ENCODE measurements around the gene KRTAP5-2. TPM values are rescaled to one million over a fixed set of nuclear protein-coding genes. Genes with fewer than 3 reads are reported as not detected.

The KRTAP5-2 gene
- total and polyA plus RNA-seq, 3 donors from 2014 or later: not detected

DNA sequence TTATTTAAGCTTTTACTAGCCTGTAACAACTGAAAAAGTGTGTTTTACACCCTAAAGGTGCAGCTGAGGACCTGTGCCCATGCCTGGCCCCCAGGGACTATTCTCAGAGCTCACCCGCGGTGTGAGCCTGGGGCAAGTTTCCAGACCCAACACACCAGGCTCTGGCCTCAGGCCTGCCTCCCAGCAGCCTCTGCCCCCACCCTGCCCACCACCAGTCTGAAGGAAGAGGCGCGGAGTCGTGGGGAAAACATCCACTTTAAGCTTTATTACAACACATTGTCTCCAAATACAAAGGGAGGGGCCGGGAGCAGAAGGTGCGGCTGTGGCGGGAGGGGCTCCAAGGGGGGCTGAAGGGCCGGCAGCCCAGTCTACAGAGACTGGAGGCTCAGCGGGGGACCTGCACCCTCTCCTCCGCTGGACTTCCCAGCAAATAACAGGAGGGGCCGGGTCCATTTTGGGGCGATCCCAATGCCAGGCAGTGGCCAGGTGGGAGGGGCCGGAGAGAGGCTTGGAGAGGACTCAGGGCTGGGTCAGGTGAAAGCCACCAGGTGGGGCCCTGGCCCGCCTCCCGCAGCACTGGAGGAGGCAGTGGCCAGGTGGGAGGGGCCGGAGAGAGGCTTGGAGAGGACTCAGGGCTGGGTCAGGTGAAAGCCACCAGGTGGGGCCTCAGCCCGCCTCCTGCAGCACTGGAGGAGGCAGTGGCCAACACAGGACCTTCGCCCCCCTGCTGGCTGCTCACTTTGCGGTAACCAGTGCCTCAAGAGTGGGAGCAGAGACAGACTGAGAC is 44.1 kb downstream of the KRTAP5-2 start:
- intact Hi-C loops (cut with DNase I; ENCODE audit: low total_unique reads): no loop called here
- DNase-seq: no peak
- H3K4me1 ChIP-seq: peaks cover 9% of the 10 kb centered on the region
- no peak overlapping the region for H3K4me3 ChIP-seq
- 69 to 74% methylated on average over 16 to 20 of the region's 20 CpGs for WGBS, 2 donors
- H3K27ac ChIP-seq: no peak overlapping the region
- no peaks in the 10 kb centered on the region for H3K36me3 ChIP-seq (ENCODE audit: low read depth, missing control alignments)
- no peaks in the 10 kb centered on the region for H3K27me3 ChIP-seq
- TF ChIP-seq POLR2A (IDR thresholded peaks at IDR 0.05): no peak
- no peaks in the 10 kb centered on the region for H3K9me3 ChIP-seq

DNA sequence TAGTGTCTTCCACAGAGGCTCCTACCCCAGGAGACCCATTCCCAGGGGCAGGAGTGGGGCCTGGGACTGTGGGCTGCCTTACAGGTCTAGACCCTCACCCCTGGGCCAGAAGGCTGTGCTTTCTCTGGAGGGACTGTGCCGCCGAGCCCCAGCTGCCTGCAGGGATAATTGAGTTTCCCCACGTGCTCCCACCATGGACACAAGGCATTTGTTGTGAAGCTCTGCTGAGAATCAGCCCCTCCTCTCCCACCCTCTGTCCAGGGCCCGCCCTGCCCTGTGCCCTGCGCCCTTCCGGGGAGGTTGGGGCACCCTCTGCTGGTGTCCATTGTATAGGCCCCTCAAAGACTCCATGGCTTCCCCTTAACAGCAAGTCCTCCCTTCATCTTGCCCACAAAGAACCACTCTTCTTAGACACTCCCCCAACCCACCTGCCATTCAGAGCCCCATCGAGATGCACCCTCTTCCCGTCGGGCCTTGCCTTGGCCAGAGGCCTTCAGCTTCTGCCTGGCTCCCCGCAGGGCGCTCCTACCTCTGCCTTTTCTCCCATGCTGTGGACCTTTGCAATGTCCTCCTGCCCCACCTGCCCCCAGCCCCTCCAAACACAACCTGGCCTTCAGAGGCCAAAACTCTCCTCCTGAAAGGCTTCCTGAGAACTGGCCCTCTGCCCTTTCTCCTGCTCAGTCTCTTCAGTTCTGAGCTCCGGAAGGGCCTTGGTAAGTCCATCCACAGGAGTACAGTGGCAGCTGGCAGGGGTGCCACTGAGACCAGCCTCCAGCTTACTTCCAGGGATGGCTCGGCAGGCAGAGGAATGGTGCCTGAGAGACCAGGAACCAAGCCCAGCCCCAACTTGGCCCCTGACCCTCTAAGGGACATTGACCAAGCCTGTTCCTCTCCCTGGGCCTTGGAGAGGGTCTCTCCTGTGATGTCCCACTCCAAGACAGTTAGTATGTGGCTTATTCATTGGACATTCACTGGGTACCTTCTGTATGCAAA is 48.5 kb downstream of the KRTAP5-2 start:
- WGBS, 2 donors: 85 to 89% methylated on average over 12 to 13 of the region's 13 CpGs
- Histone ChIP-seq H3K4me1 (peaks cover 13% of the 10 kb centered on the region), H3K36me3 (ENCODE audit: low read depth, missing control alignments) (no peaks in the 10 kb centered on the region), H3K27ac (no peak overlapping the region), H3K4me3 (no peak overlapping the region), H3K9me3 (no peaks in the 10 kb centered on the region), H3K27me3 (no peaks in the 10 kb centered on the region)
- no peak for DNase-seq
- intact Hi-C loops (cut with DNase I; ENCODE audit: low total_unique reads): no loop called here
- TF ChIP-seq POLR2A (IDR thresholded peaks at IDR 0.05): no peak

DNA sequence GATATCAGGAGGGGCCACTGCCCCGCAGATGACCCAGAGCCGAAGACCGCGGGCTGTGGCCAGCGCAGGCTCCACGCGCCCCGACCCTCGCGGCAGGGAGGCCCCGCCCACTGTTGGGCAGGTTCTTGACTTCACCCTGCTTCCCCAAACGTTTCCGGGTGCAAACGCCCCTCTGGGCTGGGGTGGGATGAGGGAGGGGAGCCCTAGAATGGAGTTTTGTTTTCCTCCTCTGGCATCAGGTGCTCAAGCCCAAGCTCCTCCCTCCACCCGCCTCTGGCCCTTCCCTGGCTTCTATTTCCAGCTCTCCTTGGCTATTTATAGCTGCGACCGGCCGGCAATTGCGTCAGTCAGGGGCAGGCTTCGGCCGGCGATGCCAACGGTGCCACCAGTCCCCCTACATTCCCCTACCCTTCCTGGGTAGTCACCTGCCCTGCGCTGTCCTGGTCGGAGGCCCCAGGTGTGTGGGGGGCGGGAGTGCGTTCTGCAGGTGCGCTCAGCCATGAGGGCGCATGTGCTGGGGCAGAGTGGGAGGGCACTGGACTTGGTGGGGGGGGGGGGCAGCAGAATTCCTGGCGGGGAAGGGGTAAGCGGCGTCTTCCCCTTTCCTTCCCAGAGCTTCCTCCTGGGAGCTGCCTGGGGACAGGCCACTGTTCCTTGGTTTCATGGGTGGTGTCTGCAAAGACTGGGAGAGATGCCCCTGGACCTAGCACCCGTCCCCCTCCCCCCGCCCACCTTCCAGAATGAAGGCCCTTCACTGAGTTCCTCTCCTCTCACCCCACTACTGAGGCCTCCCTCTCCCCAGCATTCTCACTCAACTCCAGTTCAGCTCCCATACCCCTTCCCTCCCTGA is 49.6 kb downstream of the KRTAP5-2 start:
- no peaks in the 10 kb centered on the region for H3K9me3 ChIP-seq
- H3K4me1 ChIP-seq: peaks cover 13% of the 10 kb centered on the region
- TF ChIP-seq, protein P1, sequence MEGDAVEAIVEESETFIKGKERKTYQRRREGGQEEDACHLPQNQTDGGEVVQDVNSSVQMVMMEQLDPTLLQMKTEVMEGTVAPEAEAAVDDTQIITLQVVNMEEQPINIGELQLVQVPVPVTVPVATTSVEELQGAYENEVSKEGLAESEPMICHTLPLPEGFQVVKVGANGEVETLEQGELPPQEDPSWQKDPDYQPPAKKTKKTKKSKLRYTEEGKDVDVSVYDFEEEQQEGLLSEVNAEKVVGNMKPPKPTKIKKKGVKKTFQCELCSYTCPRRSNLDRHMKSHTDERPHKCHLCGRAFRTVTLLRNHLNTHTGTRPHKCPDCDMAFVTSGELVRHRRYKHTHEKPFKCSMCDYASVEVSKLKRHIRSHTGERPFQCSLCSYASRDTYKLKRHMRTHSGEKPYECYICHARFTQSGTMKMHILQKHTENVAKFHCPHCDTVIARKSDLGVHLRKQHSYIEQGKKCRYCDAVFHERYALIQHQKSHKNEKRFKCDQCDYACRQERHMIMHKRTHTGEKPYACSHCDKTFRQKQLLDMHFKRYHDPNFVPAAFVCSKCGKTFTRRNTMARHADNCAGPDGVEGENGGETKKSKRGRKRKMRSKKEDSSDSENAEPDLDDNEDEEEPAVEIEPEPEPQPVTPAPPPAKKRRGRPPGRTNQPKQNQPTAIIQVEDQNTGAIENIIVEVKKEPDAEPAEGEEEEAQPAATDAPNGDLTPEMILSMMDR (IDR thresholded peaks at IDR 0.05): no peak
- no peak for TF ChIP-seq POLR2A (IDR thresholded peaks at IDR 0.05)
- intact Hi-C loops (cut with DNase I; ENCODE audit: low total_unique reads): no loop called here
- no peaks in the 10 kb centered on the region for H3K36me3 ChIP-seq (ENCODE audit: low read depth, missing control alignments)
- no peaks in the 10 kb centered on the region for H3K27me3 ChIP-seq
- peak; percentile 89 for DNase-seq
- H3K27ac ChIP-seq: no peak overlapping the region
- peak overlapping the region in 1 of 2 donors; percentile 5 for H3K4me3 ChIP-seq
- 10 to 12% methylated on average over 24 to 34 of the region's 34 CpGs for WGBS, 2 donors

DNA sequence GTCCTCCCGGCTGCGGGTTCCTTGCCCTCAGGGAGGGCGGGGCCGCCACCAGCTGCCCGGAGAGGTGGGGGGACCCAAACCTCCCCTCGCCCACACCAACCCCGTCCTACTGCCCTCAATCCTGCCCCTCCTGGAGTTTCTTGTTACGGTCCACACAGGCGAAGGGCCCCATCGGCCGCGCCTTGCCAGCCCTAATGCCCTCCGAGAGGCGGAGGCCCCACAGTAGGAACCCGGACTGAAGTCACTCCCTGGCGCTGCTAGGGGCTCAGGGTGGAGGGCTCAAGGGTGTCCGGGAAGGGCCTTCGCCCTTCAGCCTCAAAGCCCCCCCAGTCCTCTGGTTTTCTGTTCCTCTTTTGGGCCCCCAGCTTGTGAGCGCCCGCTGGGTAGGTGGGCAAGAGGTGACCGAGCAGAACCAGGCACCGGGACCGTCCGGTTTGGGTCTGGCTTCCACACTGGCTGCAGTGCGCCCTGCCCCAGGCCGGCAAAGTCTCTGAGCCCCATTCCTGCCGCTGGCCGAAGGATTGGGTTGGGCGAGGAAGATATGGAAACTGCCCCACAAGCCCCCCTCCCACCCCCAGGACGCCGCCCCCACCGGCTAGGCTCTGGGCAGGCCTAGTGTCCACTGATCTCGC is 50.5 kb downstream of the KRTAP5-2 start:
- TF ChIP-seq, protein P1 (IDR thresholded peaks at IDR 0.05): no peak
- no peak for TF ChIP-seq POLR2A (IDR thresholded peaks at IDR 0.05)
- no peak overlapping the region for H3K27ac ChIP-seq
- peaks cover 13% of the 10 kb centered on the region for H3K4me1 ChIP-seq
- 0 to 7% methylated on average over 9 to 33 of the region's 33 CpGs for WGBS, 2 donors
- DNase-seq: no peak
- intact Hi-C loops (cut with DNase I; ENCODE audit: low total_unique reads): no loop called here
- no peaks in the 10 kb centered on the region for H3K9me3 ChIP-seq
- no peaks in the 10 kb centered on the region for H3K36me3 ChIP-seq (ENCODE audit: low read depth, missing control alignments)
- H3K4me3 ChIP-seq: peak overlapping the region in 1 of 2 donors; percentile 38
- no peaks in the 10 kb centered on the region for H3K27me3 ChIP-seq

Other genes with a start within 250 kb of the KRTAP5-2 start
- gene BRSK2, start 208.4 kb downstream of the KRTAP5-2 start, total RNA-seq: 10 to 100 TPM; 49.1 to 52.3 TPM
- gene BRSK2, start 208.4 kb downstream of the KRTAP5-2 start, polyA plus RNA-seq (ENCODE audit: insufficient read depth, low read depth, low replicate concordance): 24.7 TPM
- 10 to 100 TPM; 46.8 to 57.7 TPM for gene MOB2, start 111.5 kb downstream of the KRTAP5-2 start, total RNA-seq
- gene MOB2, start 111.5 kb downstream of the KRTAP5-2 start, polyA plus RNA-seq (ENCODE audit: insufficient read depth, low read depth, low replicate concordance): 41.5 TPM
- 10 to 100 TPM in 1 of 2 donors, 1 to 10 TPM in 1; 8.5 to 14.4 TPM for gene DUSP8, start 26.0 kb downstream of the KRTAP5-2 start, total RNA-seq
- 7.0 TPM for gene DUSP8, start 26.0 kb downstream of the KRTAP5-2 start, polyA plus RNA-seq (ENCODE audit: insufficient read depth, low read depth, low replicate concordance)
- gene KRTAP5-1, start 13.0 kb downstream of the KRTAP5-2 start, total RNA-seq: not detected
- not detected for gene KRTAP5-1, start 13.0 kb downstream of the KRTAP5-2 start, polyA plus RNA-seq (ENCODE audit: insufficient read depth, low read depth, low replicate concordance)
- not detected for gene KRTAP5-3, start 10.2 kb upstream of the KRTAP5-2 start, total RNA-seq
- gene KRTAP5-3, start 10.2 kb upstream of the KRTAP5-2 start, polyA plus RNA-seq (ENCODE audit: insufficient read depth, low read depth, low replicate concordance): not detected
- not detected for gene KRTAP5-4, start 23.8 kb upstream of the KRTAP5-2 start, total RNA-seq
- not detected for gene KRTAP5-4, start 23.8 kb upstream of the KRTAP5-2 start, polyA plus RNA-seq (ENCODE audit: insufficient read depth, low read depth, low replicate concordance)
- gene KRTAP5-5, start 31.5 kb upstream of the KRTAP5-2 start, total RNA-seq: not detected
- not detected for gene KRTAP5-5, start 31.5 kb upstream of the KRTAP5-2 start, polyA plus RNA-seq (ENCODE audit: insufficient read depth, low read depth, low replicate concordance)
- gene KRTAP5-6, start 98.9 kb upstream of the KRTAP5-2 start, total RNA-seq: not detected
- gene KRTAP5-6, start 98.9 kb upstream of the KRTAP5-2 start, polyA plus RNA-seq (ENCODE audit: insufficient read depth, low read depth, low replicate concordance): not detected
- gene IFITM10, start 152.3 kb upstream of the KRTAP5-2 start, total RNA-seq: 1 to 10 TPM; 6.0 to 9.6 TPM
- gene IFITM10, start 152.3 kb upstream of the KRTAP5-2 start, polyA plus RNA-seq (ENCODE audit: insufficient read depth, low read depth, low replicate concordance): 2.6 TPM
- 100 to 1,000 TPM; 522 to 897 TPM for gene CTSD, start 165.6 kb upstream of the KRTAP5-2 start, total RNA-seq
- 486 TPM for gene CTSD, start 165.6 kb upstream of the KRTAP5-2 start, polyA plus RNA-seq (ENCODE audit: insufficient read depth, low read depth, low replicate concordance)
- gene SYT8, start 236.7 kb upstream of the KRTAP5-2 start, total RNA-seq: 1 to 10 TPM; 1.7 to 2.7 TPM
- gene SYT8, start 236.7 kb upstream of the KRTAP5-2 start, polyA plus RNA-seq (ENCODE audit: insufficient read depth, low read depth, low replicate concordance): 0.98 TPM
- not detected for gene TNNI2, start 240.7 kb upstream of the KRTAP5-2 start, total RNA-seq
- 8.6 TPM for gene TNNI2, start 240.7 kb upstream of the KRTAP5-2 start, polyA plus RNA-seq (ENCODE audit: insufficient read depth, low read depth, low replicate concordance)